Erythroblast (primary cell): Measurements from ENCODE around the gene DNAJB6.
A peak's percentile ranks its signal among the peaks of the same experiment; 100 is the strongest.

Experiments used
- DNase-seq, 2 experiments: peaks; one replicate each; lab custom pipeline; 2025; lab: John Stamatoyannopoulos, UW
- GATA1 ChIP-seq: IDR thresholded peaks from 2 replicates; pipeline ENCODE4 v1.6.1; 2011; ENCODE audit warnings: low read depth, mild to moderate bottlenecking, control low read depth, low read length, moderate library complexity
- POLR2A ChIP-seq: IDR thresholded peaks from 2 replicates; pipeline ENCODE4 v1.6.1; 2011; ENCODE audit warnings: mild to moderate bottlenecking, low read length

Gene DNAJB6

GRCh38 chr7:157389951-157390730 is 53.3 kb downstream of the DNAJB6 start:
- no peak for TF ChIP-seq POLR2A
- TF ChIP-seq GATA1 = no peak
- no peak for DNase-seq

GRCh38 chr7:157391036-157391710 is 54.4 kb downstream of the DNAJB6 start:
- DNase-seq = no peak
- TF ChIP-seq GATA1 (no peak), POLR2A (no peak)

GRCh38 chr7:157392256-157393037 is 55.6 kb downstream of the DNAJB6 start:
- DNase-seq = no peak
- TF ChIP-seq GATA1 (no peak), POLR2A (no peak)

GRCh38 chr7:157394246-157395191 is 57.7 kb downstream of the DNAJB6 start:
- DNase-seq = no peak
- TF ChIP-seq POLR2A (no peak), GATA1 (no peak)

GRCh38 chr7:157395206-157395605 is 58.4 kb downstream of the DNAJB6 start:
- no peak for DNase-seq
- TF ChIP-seq POLR2A (no peak), GATA1 (no peak)

DNA sequence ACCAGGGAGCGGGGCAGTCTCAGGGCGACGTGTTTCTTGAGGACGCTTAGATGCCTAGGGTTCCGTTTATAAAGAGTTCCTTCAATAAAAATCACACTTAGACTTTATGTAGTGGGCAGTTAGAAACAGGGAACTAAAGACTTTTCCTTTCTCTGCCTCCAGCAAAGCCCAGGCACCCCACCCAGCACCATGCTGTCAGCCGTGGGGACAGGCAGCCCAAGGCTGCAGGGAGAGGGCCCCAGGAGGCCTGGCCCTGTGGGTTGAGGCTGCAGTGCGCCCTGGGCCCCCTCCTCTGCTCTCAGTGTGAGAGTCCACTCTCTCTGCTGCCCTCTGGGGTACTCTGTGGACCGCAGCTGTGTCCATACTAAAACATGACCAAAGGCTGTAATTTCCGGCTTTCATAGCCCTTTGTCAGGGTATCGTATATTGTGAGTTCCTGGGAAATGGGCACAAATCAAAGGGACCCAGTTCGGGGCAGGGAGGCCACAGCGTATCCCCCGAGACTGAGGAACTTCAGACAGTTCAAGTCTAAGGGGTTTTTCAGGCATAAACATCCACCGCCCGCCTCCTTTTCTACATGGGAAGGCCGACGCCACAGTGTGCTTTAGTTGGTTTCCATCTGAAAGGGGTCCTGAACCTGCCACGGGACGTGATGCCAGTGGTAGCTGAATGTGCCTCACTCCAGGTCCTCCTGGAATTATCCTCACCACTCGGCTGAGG is 59.7 kb downstream of the DNAJB6 start:
- TF ChIP-seq POLR2A (no peak), GATA1 (no peak)
- DNase-seq = no peak

DNA sequence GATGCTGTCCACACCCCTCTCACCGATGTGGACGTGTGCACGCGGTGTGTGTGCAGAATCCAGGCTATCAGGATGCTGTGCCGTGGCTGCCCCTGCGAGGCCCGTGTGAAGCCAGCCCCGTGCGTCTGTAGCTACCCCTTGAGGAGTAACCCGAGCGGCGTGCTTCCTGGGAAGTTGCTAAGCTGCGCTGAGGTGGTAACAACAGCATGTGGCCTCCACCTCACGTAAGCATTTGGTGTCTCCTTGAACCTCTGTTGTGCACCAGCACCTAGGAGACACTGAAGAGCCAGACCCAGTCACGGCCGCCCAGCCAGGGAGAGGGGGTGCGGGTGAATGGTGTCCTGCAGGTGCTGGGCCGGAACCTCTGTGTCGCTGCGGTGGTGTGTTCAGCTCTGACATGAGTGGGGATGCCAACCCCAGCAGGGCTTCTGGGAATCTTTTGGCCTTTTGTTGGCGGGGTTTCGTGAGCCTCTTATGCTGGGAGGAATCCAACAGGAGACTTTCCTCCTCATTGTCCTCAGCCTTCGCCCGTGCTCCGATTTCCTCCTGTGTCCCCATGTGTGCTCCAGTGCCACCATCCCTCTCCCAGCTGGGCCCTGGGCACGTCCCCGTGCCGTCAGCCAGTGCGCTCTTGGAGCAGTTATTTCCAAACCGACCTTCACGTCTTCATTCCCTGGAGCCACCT is 60.4 kb downstream of the DNAJB6 start:
- DNase-seq = no peak
- no peak for TF ChIP-seq GATA1
- no peak for TF ChIP-seq POLR2A

- DNase-seq = peak; percentile 68 to 85
- TF ChIP-seq GATA1 = no peak
- TF ChIP-seq POLR2A = no peak
Measured at GRCh38 chr7:157397731-157398691, 61.2 kb downstream of the DNAJB6 start.

- TF ChIP-seq POLR2A (no peak), GATA1 (no peak)
- peak; percentile 21 to 50 for DNase-seq
Measured at GRCh38 chr7:157399086-157399687, 62.4 kb downstream of the DNAJB6 start.

GRCh38 chr7:157400171-157400860 is 63.5 kb downstream of the DNAJB6 start:
- TF ChIP-seq GATA1 = no peak
- no peak for DNase-seq
